NB4 (cell line): ENCODE data around the gene CYTH3.

ENCODE experiments used
- DNase-seq: peaks from one replicate; pipeline ENCODE4 v3.0.0; 2010; ENCODE audit warnings: low read depth
- H3K4me3 ChIP-seq: one replicate; pipeline ENCODE4 v1.5.1; 2011; ENCODE audit warnings: mild to moderate bottlenecking, low read depth, low read length, moderate library complexity
- MAX ChIP-seq: IDR thresholded peaks from 2 replicates; pipeline ENCODE4 v1.6.1; 2011; ENCODE audit warnings: low read depth, low read length
- MYC ChIP-seq: IDR thresholded peaks from 2 replicates; pipeline ENCODE4 v1.6.1; 2011; ENCODE audit warnings: low read depth, low read length
- POLR2A ChIP-seq: IDR thresholded peaks from 2 replicates; pipeline ENCODE4 v1.6.1; 2011; ENCODE audit warnings: mild to moderate bottlenecking; ENCODE audit not compliant: insufficient read length; ENCODE audit errors: extremely low read depth
- TF ChIP-seq, protein P1 (sequence below): IDR thresholded peaks from one replicate; pipeline ENCODE4 v1.5.1; 2012; ENCODE audit warnings: low read depth, low read length

Gene CYTH3

DNA sequence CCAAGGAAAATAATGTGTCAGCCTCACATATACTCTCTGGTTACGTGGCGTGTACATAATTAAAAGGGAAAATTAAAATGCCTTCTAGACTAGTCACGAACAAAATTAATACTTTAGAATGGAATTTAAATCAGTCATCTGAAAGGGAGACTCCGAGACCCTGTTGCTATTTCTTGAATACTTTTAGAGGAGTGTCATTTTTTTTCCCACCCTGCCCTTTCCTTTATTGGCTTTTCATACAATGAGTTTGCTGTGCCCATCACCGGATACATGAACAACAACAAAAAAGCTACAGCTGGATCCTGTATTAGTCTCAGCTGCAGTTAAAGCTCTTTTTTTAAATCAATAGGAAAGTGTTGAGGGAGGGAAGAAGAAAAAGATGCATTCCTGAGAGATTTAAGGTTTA is 20.1 kb downstream of the CYTH3 start:
- no peak overlapping the region for H3K4me3 ChIP-seq
- TF ChIP-seq MYC (no peak), MAX (no peak), POLR2A (no peak)
- TF ChIP-seq, protein P1, sequence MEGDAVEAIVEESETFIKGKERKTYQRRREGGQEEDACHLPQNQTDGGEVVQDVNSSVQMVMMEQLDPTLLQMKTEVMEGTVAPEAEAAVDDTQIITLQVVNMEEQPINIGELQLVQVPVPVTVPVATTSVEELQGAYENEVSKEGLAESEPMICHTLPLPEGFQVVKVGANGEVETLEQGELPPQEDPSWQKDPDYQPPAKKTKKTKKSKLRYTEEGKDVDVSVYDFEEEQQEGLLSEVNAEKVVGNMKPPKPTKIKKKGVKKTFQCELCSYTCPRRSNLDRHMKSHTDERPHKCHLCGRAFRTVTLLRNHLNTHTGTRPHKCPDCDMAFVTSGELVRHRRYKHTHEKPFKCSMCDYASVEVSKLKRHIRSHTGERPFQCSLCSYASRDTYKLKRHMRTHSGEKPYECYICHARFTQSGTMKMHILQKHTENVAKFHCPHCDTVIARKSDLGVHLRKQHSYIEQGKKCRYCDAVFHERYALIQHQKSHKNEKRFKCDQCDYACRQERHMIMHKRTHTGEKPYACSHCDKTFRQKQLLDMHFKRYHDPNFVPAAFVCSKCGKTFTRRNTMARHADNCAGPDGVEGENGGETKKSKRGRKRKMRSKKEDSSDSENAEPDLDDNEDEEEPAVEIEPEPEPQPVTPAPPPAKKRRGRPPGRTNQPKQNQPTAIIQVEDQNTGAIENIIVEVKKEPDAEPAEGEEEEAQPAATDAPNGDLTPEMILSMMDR = no peak
- no peak for DNase-seq

- TF ChIP-seq MAX (no peak), POLR2A (no peak), MYC (no peak)
- TF ChIP-seq, protein P1 = no peak
- H3K4me3 ChIP-seq = no peak overlapping the region
- DNase-seq = no peak
These were observed 20.8 kb downstream of the CYTH3 start for GRCh38 chr7:6251653-6252052.

DNA sequence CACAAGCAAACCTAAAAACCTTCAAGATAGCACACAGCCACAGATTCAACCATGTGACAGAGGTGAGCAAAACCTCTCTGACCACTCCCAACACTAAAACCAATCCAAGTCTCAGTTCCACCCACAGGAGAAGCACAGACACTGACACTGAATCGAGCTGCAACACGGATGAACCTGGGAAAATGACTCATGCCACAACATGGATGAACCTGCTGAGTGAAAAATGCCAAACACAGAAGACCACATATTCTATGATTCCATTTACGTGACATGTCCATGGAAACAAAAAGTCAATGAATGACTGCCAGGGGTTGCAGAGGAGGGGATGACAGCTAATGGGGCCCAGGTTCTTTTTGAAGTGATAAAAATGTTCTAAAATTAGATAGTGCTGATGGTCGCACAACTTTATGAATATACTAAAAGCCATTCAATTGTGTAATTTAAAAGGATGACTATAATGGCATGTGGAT is 22.0 kb downstream of the CYTH3 start:
- TF ChIP-seq, protein P1 = no peak
- TF ChIP-seq MAX = 0 out of 2 replicates have a peak, but pooled peaks have one; percentile 5
- DNase-seq = no peak
- H3K4me3 ChIP-seq = no peak overlapping the region

DNA sequence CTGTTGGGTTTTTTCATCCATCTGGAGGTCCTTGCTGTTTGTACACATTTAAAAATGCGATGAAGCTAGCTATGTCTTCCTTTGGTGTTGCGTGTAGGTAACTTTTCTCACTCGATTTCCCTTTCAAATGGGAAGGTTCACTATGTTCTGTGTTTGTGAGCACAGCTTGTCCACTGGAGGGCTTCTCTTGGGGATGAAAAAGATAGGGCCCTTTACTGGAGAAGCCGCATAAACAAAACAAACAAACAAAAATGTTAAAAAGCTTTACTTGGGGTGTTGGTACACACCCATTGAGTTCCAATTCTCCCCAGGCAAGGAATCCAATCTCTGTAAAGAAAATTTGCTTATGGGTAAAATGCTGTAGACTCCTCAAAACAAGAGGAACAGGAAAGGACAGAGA is 23.4 kb downstream of the CYTH3 start:
- no peak for DNase-seq
- H3K4me3 ChIP-seq = no peak overlapping the region
- TF ChIP-seq, protein P1 = no peak
- no peak for TF ChIP-seq POLR2A
- TF ChIP-seq MYC = no peak
- no peak for TF ChIP-seq MAX

DNA sequence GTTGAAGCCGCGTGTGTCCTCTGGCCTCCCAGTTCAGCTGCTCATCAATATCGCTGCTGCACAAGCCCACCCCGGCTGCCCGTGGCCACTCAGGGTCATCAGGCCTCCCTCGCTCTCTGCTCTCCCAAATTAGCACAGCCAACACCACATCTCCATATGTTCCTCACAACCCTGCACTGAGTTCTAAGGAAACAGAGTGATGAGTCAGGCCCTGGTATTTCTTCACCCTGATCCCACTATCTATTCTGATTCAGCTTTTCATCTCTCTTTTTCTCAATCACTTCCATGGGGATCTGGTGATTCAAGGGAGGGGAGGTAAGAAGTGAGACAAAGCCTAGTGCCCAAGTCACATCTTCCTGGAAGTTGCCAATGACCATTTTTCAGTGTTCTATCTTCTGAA is 23.8 kb downstream of the CYTH3 start:
- peak; percentile 68 for DNase-seq
- H3K4me3 ChIP-seq = no peak overlapping the region
- TF ChIP-seq MAX (no peak), MYC (no peak), POLR2A (no peak)
- TF ChIP-seq, protein P1 = no peak

GRCh38 chr7:6246251-6246917 is 26.0 kb downstream of the CYTH3 start:
- no peak overlapping the region for H3K4me3 ChIP-seq
- TF ChIP-seq POLR2A (no peak), MYC (no peak), MAX (no peak)
- TF ChIP-seq, protein P1 = no peak
- no peak for DNase-seq
